GM12864 (cell line): Measurements from ENCODE around the gene PATE2.

ENCODE experiments used
- DNase-seq: peaks from one replicate; pipeline ENCODE4 v3.0.0-alpha.2; 2011; ENCODE audit warnings: low read depth
- H3K4me3 ChIP-seq: 2 replicates; pipeline ENCODE4 v1.5.1; 2011; ENCODE audit warnings: mild to moderate bottlenecking, low read depth, low read length, control low read depth
- TF ChIP-seq, protein P1 (sequence below): IDR thresholded peaks from 2 replicates; pipeline ENCODE4 v1.5.1; 2011; ENCODE audit warnings: low read depth, mild to moderate bottlenecking, moderate library complexity, low read length, control low read depth, inconsistent platforms; ENCODE audit errors: missing control alignments

The PATE2 gene

DNA sequence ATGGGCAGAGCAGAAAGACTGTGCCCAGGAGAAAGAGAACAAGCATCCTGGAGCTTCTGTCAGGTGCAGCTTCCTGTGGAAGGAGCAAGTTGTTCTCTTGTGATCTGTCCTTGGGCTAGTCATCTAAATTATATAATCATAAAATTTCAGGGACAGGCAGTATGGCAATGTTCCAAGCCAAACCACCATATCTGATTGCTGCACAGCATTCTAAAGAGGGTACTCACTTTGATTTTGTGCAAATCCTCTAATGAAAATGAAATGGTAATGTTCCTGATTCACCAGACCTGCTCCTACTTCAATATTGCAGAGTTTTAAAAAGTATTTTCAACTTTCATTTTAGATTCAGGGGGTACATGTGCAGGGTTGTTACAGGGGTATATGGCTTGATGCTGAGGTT lies at the start of gene PATE2:
PATE2 (minus strand) TSS at position 101 of the 400 bp plus-strand sequence; CDS start at position 46, 55 bp downstream.
- TF ChIP-seq, protein P1, sequence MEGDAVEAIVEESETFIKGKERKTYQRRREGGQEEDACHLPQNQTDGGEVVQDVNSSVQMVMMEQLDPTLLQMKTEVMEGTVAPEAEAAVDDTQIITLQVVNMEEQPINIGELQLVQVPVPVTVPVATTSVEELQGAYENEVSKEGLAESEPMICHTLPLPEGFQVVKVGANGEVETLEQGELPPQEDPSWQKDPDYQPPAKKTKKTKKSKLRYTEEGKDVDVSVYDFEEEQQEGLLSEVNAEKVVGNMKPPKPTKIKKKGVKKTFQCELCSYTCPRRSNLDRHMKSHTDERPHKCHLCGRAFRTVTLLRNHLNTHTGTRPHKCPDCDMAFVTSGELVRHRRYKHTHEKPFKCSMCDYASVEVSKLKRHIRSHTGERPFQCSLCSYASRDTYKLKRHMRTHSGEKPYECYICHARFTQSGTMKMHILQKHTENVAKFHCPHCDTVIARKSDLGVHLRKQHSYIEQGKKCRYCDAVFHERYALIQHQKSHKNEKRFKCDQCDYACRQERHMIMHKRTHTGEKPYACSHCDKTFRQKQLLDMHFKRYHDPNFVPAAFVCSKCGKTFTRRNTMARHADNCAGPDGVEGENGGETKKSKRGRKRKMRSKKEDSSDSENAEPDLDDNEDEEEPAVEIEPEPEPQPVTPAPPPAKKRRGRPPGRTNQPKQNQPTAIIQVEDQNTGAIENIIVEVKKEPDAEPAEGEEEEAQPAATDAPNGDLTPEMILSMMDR = no peak
- H3K4me3 ChIP-seq = no peak within 1 kb of the TSS
- no peak for DNase-seq

DNA sequence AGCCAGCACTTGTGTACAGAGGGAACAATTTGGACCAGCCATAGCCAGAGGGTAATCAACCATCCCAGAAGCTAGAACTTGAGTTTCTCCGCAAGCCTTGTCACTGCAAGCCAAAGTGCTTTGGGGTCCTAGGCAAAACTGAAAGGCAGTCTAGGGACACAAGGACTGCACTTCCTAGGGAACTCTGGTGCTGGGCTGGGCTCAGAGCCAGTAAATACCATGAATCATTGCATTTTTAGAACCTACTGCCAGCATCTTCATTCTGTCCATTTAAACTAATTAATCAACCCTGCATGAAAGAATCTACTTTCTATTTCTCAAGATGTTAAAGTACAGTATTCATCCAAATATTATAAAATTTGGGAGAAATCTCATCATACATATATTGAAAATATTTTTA lies 29.3 kb upstream of the PATE2 start:
- no peak overlapping the region for H3K4me3 ChIP-seq
- no peak for DNase-seq
- TF ChIP-seq, protein P1 = no peak

DNA sequence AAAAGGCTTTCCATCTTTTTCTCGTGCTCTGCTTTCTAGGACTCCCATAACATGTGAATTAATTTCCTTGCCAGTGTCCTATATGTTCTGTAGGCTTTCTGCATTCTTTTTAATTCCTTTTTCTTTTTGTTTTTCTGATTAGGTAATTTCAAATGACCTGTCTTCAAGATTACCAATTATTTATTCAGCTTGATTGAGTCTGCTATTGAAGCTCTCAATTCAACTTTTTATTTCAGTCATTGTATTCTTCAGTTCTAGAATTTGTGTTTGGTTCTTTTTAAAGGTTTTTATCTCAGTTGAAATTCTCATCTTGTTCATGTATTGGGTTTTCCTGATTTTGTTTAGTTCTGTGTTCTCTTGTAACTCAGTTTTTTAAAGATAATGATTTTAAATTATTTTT lies 23.8 kb upstream of the PATE2 start:
- DNase-seq = no peak
- TF ChIP-seq, protein P1 = no peak
- H3K4me3 ChIP-seq = no peak overlapping the region

DNA sequence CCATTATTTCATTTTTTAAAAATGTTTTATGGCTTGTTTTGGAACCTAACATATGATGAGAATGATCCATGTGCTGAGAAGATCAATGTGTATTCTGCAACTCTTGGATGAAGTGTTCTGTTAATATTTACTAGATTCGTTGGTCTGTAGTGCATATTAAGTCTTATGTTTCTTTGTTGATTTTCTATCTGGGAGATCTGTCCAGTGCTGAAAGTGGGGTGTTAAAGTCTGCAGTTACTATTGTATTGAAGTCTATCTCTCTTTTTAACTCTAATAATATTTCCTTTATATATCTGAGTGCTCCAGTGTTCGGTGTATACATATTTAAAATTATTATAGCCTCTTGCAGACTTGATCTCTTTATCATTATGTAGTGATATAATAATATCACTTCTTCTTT lies 21.2 kb upstream of the PATE2 start:
- TF ChIP-seq, protein P1 = no peak
- DNase-seq = no peak
- no peak overlapping the region for H3K4me3 ChIP-seq

DNA sequence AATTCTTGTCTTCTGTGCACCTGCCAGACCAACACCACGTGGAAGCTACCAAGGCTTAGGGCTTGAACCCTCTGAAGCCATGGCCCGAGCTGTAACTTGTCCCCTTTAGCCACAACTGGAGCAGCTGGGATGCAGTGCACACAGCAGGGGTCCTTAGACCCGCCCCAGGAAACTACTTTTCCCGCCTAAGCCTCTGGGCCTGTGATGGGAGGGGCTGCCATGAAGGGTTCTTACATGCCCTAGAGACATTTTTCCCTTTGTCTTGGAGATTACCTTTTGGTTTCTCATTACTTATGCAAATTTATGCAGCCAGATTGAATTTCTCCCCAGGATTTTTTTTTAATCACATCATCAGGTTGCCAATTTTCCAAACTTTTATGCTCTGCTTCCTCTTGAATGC lies 19.0 kb upstream of the PATE2 start:
- DNase-seq = no peak
- TF ChIP-seq, protein P1 = no peak
- H3K4me3 ChIP-seq = no peak overlapping the region

DNA sequence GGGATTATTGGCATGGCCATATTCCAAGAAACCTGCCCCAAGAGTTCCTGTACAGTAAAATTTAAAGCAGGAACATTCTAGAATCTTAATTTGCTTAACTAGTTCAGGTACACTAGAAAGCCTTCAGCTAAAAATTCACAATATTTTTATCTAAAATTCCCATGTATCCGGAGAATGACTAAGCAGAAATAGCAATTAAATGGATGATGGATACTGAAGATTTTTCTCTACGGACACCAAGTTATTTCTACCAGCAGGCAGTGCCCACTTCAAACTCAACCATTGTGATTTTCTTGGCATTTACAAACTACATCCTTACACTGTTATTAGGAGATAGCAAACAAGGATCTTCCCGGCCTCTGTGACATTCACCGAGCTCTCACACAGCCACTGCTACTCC lies 12.2 kb upstream of the PATE2 start:
- H3K4me3 ChIP-seq = no peak overlapping the region
- no peak for DNase-seq
- TF ChIP-seq, protein P1 = no peak

DNA sequence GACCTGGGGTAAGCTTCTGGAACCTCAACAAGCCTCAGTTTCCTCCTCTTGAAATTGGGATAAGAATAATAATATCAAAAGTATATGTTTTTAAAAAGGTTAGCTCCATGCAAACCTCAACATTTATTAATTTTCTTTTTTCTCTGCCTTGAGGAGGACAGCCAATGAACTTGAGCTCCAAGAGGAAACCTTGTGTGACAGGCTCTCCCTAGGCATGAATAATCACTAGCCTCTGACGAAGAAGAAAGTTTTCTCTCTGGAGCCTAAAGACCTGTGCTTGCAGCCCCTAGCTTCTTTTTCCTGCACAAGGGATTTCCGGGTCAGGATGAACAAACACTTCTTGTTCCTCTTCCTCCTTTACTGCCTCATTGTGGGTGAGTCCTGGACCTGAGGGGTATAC lies 9.2 kb upstream of the PATE2 start, which contains the start of gene PATE3:
PATE3 (plus strand) TSS at position 301 of the 400 bp plus-strand sequence; CDS start at position 326, 25 bp downstream.
- TF ChIP-seq, protein P1 = no peak
- DNase-seq = no peak
- H3K4me3 ChIP-seq = no peak within 1 kb of the TSS
